Fibroblast of the conjunctiva (primary cell): ENCODE data around the gene AP5Z1.

ENCODE experiments used
- DNase-seq: peaks from one replicate; pipeline ENCODE4 v3.0.0-alpha.2; 2010; ENCODE audit warnings: low read depth

AP5Z1 gene

GRCh38 chr7:4775250-4775847, at the start of gene AP5Z1:
Gene AP5Z1 (plus strand): TSS chr7:4775623. CDS start chr7:4775716, 93 bp downstream.
- peak; percentile 94 for DNase-seq

GRCh38 chr7:4725850-4726450, 49.5 kb upstream of the AP5Z1 start:
- no peak for DNase-seq

GRCh38 chr7:4726566-4726965, 48.9 kb upstream of the AP5Z1 start:
- DNase-seq, result no peak

GRCh38 chr7:4727914-4728705, 47.3 kb upstream of the AP5Z1 start:
- no peak for DNase-seq

GRCh38 chr7:4729266-4729665, 46.2 kb upstream of the AP5Z1 start:
- DNase-seq, result no peak

GRCh38 chr7:4730276-4730675, 45.1 kb upstream of the AP5Z1 start:
- DNase-seq, result no peak

- no peak for DNase-seq
Observed at GRCh38 chr7:4730971-4731370, 44.5 kb upstream of the AP5Z1 start.

GRCh38 chr7:4731803-4732202, 43.6 kb upstream of the AP5Z1 start:
- no peak for DNase-seq

- no peak for DNase-seq
Observed at GRCh38 chr7:4733936-4734528, 41.4 kb upstream of the AP5Z1 start.

- no peak for DNase-seq
Observed at GRCh38 chr7:4734587-4735345, 40.7 kb upstream of the AP5Z1 start.

- DNase-seq, result no peak
Observed at GRCh38 chr7:4737300-4737699, 38.1 kb upstream of the AP5Z1 start.

- peak; percentile 65 for DNase-seq
Observed at GRCh38 chr7:4738711-4739527, 36.5 kb upstream of the AP5Z1 start.

GRCh38 chr7:4739528-4739992, 35.9 kb upstream of the AP5Z1 start:
- no peak for DNase-seq

GRCh38 chr7:4740796-4741195, 34.6 kb upstream of the AP5Z1 start:
- no peak for DNase-seq

GRCh38 chr7:4742051-4742573, 33.3 kb upstream of the AP5Z1 start:
- DNase-seq, result no peak

GRCh38 chr7:4742852-4743251, 32.6 kb upstream of the AP5Z1 start:
- DNase-seq, result no peak

GRCh38 chr7:4744391-4745264, 30.8 kb upstream of the AP5Z1 start:
- peak; percentile 99 for DNase-seq

- DNase-seq, result no peak
Observed at GRCh38 chr7:4745265-4745919, 30.0 kb upstream of the AP5Z1 start.
